Stimulated activated CD4-positive, alpha-beta T cell treated with anti-CD3 and anti-CD28 coated beads, Interleukin-1b, Interleukin-23, amount 100 ng/mL, for 1 hour (primary cell): Measurements from ENCODE around the gene ERI2.

Experiments used
- DNase-seq, 2 donors: peaks; one replicate each; pipeline ENCODE4 v3.0.0-alpha.2; 2020; ENCODE audit warnings: low read depth in 2 of 2

Gene ERI2

GRCh38 chr16:20806168-20807050, at the start of gene ERI2, which contains the start of gene REXO5:
ERI2 (minus strand) TSS chr16:20806472; CDS start chr16:20806430, 42 bp downstream.
REXO5 (plus strand) TSS chr16:20806527; CDS start chr16:20806954, 427 bp downstream.
- DNase-seq: peak; percentile 10 to 50

GRCh38 chr16:20854963-20855362, 48.7 kb upstream of the ERI2 start:
- no peak for DNase-seq

- DNase-seq: no peak
Measured at GRCh38 chr16:20853981-20854620, 47.8 kb upstream of the ERI2 start.

GRCh38 chr16:20853143-20853542, 46.9 kb upstream of the ERI2 start:
- no peak for DNase-seq

- DNase-seq: no peak
Measured at GRCh38 chr16:20851601-20852000, 45.3 kb upstream of the ERI2 start.

GRCh38 chr16:20850981-20851380, 44.7 kb upstream of the ERI2 start:
- no peak for DNase-seq

GRCh38 chr16:20849589-20850390, 43.5 kb upstream of the ERI2 start:
- DNase-seq: peak; percentile 28 to 58

- DNase-seq: no peak
Measured at GRCh38 chr16:20847550-20847949, 41.3 kb upstream of the ERI2 start.

- no peak for DNase-seq
Measured at GRCh38 chr16:20846551-20846950, 40.3 kb upstream of the ERI2 start.

GRCh38 chr16:20846030-20846429, 39.8 kb upstream of the ERI2 start:
- DNase-seq: no peak

- no peak for DNase-seq
Measured at GRCh38 chr16:20844588-20844987, 38.3 kb upstream of the ERI2 start.

GRCh38 chr16:20844054-20844453, 37.8 kb upstream of the ERI2 start:
- no peak for DNase-seq

GRCh38 chr16:20839504-20839903, 33.2 kb upstream of the ERI2 start:
- no peak for DNase-seq

GRCh38 chr16:20838240-20838639, 32.0 kb upstream of the ERI2 start:
- DNase-seq: no peak

- no peak for DNase-seq
Measured at GRCh38 chr16:20833086-20833485, 26.8 kb upstream of the ERI2 start.

- DNase-seq: no peak
Measured at GRCh38 chr16:20830372-20830771, 24.1 kb upstream of the ERI2 start.

- DNase-seq: no peak
Measured at GRCh38 chr16:20829536-20829935, 23.3 kb upstream of the ERI2 start.

- DNase-seq: no peak
Measured at GRCh38 chr16:20826039-20826566, 19.8 kb upstream of the ERI2 start.

GRCh38 chr16:20822521-20823325, 16.5 kb upstream of the ERI2 start:
- DNase-seq: no peak

GRCh38 chr16:20821682-20822081, 15.4 kb upstream of the ERI2 start:
- DNase-seq: no peak

GRCh38 chr16:20818929-20819585, 12.8 kb upstream of the ERI2 start:
- no peak for DNase-seq
